HuH-7 (cell line): Measurements from ENCODE around the gene UGT1A7.
"Not testable (repeated sequence)": the region's sequence is repeated elsewhere in the genome, so short reads cannot be mapped to it uniquely, and the experiment has no call there.

Experiments used
- DNase-seq: peaks from one replicate; pipeline ENCODE4 v3.0.0; 2011; ENCODE audit warnings: low spot score

The UGT1A7 gene

DNA sequence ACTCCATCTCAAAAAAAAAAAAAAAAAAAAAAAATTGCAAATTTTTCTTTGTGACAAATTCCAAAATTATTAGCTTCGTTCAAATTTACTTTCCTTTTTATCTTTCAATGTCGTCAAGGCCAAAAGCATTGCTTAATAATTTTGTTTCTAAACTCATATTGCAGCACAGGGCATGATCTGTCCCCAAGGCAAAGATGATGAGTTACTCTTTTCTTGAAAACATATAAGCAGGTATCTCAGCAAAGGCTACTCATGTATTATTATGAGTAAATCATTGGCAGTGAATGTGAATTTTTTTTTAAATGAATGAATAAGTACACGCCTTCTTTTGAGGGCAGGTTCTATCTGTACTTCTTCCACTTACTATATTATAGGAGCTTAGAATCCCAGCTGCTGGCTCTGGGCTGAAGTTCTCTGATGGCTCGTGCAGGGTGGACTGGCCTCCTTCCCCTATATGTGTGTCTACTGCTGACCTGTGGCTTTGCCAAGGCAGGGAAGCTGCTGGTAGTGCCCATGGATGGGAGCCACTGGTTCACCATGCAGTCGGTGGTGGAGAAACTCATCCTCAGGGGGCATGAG is at the start of gene UGT1A7:
UGT1A7 (plus strand) TSS at position 381 of the 579 bp plus-strand sequence; CDS start at position 418, 37 bp downstream.
- DNase-seq: no peak

GRCh38 chr2:233636306-233636705 is 45.4 kb upstream of the UGT1A7 start, which contains the start of gene UGT1A10:
Gene UGT1A10, plus strand, starts transcription at chr2:233636448. Its CDS starts 75 bp downstream, at chr2:233636523.
- not testable (repeated sequence) for DNase-seq

- DNase-seq: no peak
These were observed 42.9 kb upstream of the UGT1A7 start for GRCh38 chr2:233638836-233639235.

GRCh38 chr2:233639860-233640259 is 41.8 kb upstream of the UGT1A7 start:
- no peak for DNase-seq

- no peak for DNase-seq
These were observed 38.6 kb upstream of the UGT1A7 start for GRCh38 chr2:233643128-233643527.

DNA sequence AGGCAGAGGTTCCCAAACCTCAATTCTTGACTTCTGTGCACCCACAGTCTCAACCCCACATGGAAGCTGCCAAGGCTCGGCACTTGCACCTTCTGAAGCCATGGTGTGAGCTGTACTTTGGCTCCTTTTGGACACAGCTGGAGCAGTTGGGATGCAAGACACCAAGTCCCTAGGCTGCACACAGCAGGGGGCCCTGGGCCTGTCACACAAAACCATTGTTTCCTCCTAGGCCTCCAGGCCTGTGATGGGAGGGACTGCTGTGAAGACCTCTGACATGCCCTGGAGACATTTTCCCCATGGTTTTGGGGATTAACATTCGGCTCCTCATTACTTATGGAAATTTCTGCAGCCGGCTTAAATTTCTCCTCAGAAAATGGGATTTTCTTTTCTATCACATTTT is 35.7 kb upstream of the UGT1A7 start:
- not testable (repeated sequence) for DNase-seq

GRCh38 chr2:233650981-233651380 is 30.7 kb upstream of the UGT1A7 start:
- no peak for DNase-seq

DNA sequence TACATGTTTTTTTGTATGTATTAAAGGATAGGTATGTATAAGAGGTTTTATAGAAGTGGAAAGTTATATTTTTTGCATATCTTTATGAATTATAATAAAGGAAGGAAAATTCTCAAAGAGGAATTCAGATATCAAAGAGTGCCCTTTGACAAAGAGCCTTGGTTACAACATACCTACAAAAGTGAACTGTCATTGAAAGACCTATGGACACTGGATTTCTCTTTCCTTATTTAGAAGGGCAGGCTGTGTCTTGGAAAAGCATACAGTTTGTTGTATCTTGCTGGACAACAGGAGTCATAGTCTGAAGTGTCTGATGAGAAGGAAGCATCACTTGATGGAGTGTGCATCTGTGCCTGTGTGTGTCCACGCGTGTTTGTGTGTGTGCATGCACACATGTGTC is 30.3 kb upstream of the UGT1A7 start:
- DNase-seq: no peak

GRCh38 chr2:233654501-233654900 is 27.2 kb upstream of the UGT1A7 start:
- no peak for DNase-seq

GRCh38 chr2:233655043-233655442 is 26.7 kb upstream of the UGT1A7 start:
- DNase-seq: no peak

DNA sequence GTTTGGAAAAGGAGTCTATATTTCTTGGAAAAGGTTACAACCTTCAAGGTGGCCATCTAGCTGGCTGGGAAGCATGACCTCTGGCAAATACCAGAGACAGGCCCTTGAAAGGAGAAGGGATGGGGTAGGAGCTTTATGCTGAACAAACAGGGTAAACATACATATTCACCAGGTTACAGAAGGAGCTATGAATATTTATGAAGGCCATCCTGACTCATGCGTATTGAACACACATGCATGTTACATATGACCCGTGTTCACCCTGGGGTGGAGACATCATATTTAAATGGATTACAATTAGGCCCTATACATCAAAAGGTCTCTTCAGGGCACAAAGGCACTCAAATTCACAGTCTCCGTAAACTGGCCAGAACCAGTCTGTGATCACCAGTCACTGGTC is 25.8 kb upstream of the UGT1A7 start:
- DNase-seq: not testable (repeated sequence)

- DNase-seq: no peak
These were observed 25.3 kb upstream of the UGT1A7 start for GRCh38 chr2:233656443-233656842.

- no peak for DNase-seq
These were observed 23.1 kb upstream of the UGT1A7 start for GRCh38 chr2:233658610-233659009.

DNA sequence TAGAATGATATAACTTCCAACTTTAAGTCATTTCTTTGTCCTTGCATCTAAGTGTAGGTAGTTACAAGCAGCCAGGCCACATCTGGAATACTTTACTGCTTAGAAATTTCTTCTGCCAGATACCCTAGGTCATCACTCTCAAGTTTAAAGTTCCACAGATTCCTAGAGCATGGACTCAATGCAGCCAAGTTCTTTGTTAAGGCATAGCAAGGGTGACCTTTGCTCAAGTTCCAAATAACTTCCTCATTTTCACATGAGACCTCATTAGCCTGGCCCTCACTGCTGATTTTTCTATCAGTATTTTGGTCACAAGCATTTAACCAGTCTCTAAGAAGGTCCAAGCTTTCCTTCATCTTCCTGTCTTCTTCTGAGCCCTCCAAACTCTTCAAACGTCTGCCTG is 17.8 kb upstream of the UGT1A7 start:
- DNase-seq: no peak

GRCh38 chr2:233668605-233669260 is 13.0 kb upstream of the UGT1A7 start:
- no peak for DNase-seq

- no peak for DNase-seq
These were observed 10.2 kb upstream of the UGT1A7 start, which contains the start of gene UGT1A9 for GRCh38 chr2:233671290-233672161. Gene UGT1A9, plus strand, starts transcription at chr2:233671898. Its CDS starts 37 bp downstream, at chr2:233671935.

- no peak for DNase-seq
These were observed 8.8 kb upstream of the UGT1A7 start for GRCh38 chr2:233672886-233673285.

GRCh38 chr2:233673896-233674295 is 7.8 kb upstream of the UGT1A7 start:
- DNase-seq: no peak

- DNase-seq: no peak
These were observed 7.4 kb upstream of the UGT1A7 start for GRCh38 chr2:233674314-233674713.

DNA sequence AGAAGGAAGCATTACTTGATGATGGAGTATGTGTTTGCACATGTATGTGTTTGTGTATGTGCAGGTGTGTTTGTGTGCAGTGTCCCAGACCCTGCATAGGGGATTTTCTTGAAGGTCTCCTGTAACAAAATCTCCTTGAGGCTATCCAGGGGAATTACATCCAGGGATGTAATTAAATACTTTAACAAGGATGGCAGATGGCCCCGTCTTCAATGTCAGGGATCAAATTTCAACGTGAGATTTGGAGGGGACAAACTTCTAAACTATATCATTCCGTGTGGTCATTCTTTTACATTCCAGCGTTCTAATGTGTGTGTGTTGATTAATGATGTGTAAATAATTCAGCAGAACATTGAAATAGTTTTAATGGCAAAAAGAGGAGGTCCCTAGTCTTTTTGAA is 6.7 kb upstream of the UGT1A7 start:
- no peak for DNase-seq

DNA sequence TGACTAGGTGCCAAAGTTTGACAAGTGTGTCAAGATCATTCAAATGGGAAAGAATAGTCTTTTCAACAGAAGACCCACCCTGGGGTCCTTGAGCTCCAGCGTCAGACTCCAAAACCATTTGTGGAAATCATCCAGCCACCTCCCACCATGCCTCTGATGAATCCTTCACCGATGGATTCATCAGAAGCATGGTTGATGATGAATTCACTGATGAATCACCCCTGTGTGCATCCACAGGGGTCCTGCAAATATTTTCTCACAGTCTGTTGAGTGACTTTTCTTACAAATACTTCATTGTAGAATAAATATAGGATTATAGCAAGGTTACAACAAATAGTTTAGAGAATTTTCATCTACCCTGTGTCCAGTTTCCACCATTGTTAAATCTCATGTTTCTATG is 5.7 kb upstream of the UGT1A7 start:
- DNase-seq: no peak

GRCh38 chr2:233679196-233679595 is 2.5 kb upstream of the UGT1A7 start:
- no peak for DNase-seq
